HG03378 (cell line): ENCODE results near the gene RPS21.
"Not testable (repeated sequence)": the region's sequence is repeated elsewhere in the genome, so short reads cannot be mapped to it uniquely, and the experiment has no call there.

Experiments used
- ATAC-seq: cut with Tn5 transposase; IDR thresholded peaks from one replicate; pipeline ENCODE4 v1.9.1; 2021; ENCODE audit warnings: mild to moderate bottlenecking, moderate library complexity; ENCODE audit not compliant: unreplicated experiment

RPS21 gene

DNA sequence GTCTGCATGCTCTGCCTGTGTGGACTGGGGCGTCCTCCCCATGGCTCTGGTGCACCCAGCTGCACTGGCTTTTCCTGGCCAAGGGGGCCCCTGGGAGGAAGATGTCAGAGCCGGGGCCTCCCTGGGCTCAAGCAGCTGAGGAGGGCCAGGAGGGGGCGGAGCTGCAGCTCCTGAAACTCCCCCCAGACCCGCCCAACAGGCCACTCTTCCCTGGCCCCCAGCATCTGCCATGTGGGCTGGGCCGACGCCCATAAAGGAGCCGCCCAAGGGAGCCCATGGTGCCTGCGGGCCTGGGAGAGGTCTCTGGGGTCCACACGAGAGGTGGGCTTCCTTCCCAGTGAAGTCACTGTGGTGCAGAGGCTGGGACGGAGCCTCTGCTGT, 36.4 kb downstream of the RPS21 start:
- ATAC-seq = no peak

DNA sequence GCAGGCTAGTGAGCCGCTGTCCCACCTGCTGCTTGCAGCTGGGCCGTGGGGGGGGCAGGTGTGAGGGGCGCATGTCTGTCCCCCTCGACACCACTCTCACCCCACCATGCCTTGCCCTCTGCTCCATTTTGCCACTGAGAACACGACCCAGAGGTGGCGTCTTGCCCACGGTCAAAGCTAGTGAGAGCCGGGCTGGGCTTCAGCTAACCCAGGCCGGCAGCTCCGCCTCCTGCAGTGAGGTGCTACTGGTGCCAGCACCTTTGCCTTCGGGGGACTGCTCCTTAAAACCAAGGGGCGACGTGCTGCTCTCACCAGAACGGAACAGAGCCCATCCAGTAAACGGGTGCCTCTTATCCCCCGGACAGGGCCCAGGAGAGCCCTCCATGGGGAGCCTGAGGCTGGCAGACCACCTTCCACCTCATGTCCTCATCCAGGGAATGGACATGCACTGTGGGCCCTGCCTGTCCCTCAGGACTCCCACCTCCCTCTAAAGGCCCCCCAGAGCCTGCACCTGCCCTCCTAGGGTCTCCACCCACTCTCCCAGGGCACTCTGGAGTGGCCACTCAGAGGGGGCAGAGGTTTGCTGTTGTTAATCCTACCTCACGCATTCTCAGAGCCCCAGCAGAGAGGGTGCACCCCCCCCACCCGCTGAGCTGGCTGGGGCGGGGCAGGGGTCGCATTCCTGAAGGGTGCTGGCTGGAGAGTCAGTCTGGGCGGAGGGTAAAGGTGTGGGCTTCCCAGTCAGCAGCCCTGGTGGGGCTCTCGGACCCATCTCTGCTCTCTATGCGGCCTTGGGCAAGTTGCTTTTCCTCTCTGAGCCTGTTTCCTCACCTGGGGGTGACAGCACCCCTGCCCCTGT, 37.6 kb downstream of the RPS21 start:
- no peak for ATAC-seq

DNA sequence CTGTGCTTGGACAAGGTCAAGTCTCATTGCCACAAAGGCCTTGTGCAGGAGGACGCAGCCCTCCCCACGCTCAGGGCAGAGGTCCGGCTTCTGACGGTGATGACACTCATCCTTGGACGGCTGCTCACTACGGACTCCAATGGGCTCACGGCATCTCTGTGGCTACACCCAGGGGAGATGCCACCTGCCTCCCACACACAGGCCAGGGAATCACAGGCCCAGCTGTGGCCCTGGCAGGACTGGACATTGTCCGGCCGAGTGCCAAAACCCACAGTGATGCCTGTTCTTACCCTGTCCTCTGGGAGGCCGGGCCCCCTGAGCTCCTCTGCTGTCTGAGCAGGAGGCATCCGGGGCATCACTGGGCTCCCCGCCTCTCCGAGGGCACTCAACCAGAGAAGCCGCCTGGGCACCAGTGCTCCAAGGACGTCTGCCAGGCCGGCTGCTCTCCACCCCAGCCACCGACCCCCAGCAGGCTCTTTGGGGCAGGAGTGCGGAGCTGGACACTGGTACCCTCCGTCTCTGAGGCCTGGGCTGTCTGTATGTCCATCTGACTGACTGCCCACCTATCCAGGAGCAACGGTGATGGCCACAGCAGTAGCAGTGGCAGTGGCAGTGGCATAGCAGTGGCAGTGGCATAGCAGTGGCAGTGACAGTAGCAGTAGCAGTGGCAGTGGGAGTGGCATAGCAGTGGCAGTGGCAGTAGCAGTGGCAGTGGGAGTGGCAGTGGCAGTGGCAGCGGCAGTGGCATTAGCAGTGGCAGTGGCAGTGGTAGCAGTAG, 38.6 kb downstream of the RPS21 start:
- no peak for ATAC-seq

DNA sequence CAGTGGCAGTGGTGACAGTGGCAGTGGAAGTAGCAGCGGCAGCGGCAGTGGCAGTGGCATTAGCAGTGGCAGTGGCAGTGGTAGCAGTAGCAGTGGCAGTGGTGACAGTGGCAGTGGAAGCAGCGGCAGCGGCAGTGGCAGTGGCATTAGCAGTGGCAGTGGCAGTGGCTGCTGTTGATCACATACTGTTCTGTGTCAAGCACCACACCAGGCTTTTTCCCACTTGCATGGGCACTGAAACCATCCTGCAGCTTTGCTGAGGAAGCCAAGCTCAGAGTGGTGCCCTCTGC, 39.1 kb downstream of the RPS21 start:
- ATAC-seq = not testable (repeated sequence)

DNA sequence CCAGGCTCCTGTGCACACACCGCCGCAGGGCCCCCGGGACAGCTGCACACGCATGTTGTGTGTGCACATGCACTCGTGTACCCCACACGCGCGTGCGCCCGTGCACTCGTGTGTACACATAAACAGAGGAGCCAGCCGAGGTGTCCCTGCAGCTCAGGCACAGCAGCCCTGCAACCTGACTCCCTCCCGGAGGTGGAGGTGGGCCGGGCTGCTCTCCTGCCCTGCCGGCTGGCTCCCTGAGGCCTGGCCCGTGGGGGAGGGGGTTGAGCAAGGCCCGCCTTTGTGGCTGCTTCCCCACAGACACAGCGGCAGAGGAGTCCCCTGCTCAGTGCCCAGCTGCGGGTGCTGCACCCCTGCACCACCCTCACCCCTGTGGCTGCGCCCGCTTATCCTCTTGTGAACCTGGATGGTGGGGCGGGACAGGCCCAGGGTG, 39.8 kb downstream of the RPS21 start:
- ATAC-seq = no peak

DNA sequence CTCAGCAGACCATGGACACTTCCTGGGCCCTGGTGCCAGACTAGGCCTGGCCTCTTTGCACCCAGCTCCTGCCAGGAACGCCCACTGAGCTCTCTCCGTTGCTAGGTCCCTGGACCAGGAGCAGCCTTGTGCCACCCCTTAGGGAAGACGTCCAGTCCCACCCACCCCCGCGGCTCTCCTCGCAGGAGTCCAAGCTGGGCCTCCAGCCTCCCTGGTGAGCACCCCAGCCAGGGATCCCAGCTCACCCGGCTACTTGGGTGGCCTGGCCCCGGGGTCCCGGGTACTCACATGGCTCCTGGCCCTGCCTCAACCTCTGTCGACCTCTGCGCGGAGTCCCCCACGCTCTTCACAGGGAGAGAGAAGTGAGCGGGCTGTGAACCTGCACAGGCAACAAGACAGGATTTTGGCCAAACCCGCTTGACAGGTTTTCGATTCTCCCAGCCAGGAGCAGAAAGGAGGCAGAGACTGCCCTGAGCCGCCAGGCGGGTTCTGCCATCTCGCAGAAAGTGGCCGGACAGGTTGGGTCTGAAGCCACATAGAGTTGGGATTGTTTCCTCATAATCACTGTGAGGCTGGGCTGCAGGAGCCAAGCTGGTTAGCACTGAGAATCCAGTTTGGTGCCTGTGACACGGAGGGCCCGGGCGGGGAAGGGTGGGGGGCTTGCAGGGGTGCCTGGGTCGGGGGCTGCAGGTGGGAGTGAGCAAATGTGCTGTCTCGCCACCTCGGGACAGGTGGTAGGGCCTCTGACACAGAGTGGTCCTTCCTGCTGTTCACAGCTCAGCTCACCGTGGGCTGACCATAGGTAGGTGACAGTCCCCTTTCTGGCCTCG, 40.5 kb downstream of the RPS21 start, which contains the start of gene RBBP8NL:
Gene RBBP8NL, minus strand, starts transcription at position 368 of the 830 bp plus-strand sequence. CDS start 7,892 bp downstream, outside the sequence.
- ATAC-seq = no peak

DNA sequence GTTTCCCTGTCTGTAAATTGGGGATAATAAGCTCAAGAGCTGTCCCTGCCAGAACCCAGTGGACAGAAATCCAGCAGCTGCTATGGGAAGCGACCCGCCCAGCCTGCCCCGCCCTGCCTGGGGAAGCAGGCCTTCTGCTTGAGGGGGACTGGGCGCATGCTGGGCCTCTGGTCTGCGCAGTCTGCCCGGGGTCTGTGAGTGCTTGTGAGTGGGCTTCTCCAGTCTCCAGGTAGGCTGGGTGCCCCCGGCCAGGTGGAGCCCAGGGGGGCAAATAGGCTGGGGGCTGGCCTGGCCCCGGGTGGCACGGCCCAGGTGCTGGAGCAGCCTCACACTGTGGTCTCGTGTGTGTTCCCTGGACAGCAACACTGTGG, 41.1 kb downstream of the RPS21 start:
- ATAC-seq = no peak

DNA sequence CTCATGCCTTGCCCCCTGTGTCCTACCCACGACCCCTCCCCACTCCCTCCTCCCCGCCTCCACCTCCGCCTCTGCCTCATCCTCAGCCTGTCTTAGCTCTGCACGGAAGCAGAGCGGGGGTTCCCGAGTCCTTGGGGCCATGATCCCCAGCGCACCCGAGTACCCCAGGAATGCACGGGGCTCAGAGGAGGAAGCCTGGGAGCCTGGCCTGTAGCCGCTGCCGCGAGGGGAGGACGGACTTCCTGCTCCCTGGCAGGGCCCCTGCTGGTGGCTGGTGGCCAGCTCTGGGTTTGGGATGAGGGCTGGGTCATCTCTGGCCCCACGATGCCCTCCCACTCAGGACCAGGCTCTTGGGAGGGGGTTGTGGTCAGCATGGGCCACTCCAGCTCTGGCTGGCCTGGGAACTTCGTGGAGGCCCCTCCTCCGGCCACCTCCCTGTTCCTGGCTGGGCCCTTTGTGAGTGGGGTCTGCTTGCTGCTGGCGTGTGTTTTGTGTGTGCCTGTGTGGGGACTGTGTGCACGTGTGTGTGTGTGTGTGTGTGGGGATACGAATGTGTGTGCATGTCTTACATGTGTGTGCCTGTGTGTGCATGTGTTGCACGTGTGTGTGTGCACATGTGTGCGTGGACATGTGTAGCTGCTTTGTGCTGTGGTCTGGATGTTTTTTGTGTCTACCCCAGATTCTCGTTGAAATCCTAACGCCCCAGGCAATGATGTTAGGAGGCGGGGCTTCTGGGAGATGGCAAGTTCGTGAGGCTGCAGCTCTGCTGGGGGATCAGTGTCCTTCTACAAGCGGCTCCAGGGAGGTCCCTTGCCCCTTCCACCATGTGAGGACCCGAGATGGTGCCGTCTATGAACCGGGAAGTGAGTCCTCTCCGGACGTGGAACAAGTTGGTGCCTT, 41.7 kb downstream of the RPS21 start:
- no peak for ATAC-seq

DNA sequence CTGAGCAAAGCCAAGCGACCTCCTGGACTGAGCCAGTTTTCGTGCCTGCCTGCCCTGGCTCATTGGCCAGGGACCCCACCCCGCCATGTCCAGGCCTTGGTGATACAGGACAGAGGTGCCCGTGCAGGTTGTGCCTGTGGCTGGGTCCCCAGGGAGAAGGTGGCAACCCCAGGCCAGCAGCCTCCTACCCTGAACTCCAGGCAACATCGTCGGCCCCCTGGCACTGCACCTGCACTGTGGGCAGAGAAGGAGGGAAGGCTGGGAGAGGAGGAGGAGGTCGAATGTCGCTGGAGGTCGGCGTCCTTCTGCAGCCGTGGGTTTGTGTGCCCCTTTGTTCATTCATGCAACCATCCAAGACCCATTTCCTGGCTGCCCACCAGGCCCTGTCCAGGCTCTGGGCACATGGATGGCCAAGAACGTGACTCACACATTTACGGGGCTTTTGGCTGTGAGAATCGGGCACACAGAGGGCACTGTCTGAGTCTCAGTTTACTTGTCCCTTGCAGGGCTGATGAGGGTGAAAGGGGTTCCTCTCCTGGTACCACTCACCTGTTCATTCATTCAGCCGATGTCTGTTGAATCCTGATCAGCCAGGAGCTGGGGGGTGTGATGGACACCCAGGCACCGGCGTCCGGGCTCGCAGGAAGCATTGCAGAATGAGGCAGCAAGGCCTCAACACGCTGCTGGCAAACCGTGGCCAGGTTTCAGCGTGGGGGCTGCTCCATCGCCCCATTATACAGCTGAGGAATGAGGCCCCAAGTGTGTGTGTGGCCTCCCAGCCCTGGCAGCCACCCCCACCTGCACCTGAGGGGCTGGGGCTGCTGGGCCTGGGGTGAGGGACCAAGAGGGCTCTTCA, 42.8 kb downstream of the RPS21 start:
- ATAC-seq = no peak

DNA sequence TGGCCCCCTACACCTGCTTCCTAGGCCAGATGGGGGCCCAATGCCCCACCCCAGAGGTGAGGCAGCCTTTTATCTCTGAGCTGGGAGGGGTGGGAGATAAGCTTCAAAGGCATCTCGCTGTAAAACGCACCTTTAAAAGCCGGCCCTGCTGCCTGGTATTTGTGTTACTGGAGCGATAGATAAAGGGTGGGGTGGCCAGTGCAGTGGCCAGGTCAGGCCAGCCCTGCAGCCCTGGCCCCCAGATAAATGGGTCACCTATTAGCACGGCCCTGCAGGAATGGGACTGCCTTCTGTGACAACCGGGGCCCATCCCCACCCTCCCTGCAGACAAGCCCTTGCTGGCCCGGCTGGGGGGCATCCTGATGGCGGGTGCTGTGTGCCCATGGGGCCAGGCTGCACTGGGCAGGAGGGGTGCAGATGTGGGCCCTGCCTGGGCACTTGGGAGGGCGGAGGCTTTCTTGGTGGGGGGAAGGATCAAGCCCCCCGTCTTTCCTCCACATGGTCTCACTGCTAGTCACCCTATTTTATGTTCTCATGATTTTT, 43.5 kb downstream of the RPS21 start:
- no peak for ATAC-seq

DNA sequence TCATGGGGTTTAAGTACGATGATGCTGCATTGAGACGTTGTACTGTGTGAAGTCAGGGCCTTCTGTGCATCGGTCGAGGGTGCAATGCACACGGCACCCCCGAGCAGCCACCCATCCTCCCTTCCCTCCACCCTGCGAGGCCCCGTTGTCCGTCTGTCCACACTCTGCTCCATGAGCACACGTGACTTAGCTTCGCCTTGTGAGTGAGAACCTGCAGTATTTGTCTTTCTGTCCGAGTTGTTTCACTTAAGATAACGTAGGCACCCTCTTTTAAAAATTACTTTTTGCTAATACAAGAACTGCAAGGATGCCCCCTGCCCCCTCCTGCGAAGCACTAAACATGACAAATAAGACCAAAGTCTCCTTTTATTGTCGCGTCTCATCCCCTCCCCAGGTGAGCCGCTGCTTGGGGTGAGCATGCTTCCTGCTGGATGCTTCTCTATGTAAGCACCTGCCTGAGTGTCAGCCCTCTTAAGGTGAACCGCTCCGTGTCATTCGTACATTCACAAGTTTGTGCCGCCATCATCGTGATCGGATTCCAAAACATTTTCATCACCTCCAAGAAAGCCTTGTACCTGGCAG, 44.1 kb downstream of the RPS21 start:
- ATAC-seq = no peak

DNA sequence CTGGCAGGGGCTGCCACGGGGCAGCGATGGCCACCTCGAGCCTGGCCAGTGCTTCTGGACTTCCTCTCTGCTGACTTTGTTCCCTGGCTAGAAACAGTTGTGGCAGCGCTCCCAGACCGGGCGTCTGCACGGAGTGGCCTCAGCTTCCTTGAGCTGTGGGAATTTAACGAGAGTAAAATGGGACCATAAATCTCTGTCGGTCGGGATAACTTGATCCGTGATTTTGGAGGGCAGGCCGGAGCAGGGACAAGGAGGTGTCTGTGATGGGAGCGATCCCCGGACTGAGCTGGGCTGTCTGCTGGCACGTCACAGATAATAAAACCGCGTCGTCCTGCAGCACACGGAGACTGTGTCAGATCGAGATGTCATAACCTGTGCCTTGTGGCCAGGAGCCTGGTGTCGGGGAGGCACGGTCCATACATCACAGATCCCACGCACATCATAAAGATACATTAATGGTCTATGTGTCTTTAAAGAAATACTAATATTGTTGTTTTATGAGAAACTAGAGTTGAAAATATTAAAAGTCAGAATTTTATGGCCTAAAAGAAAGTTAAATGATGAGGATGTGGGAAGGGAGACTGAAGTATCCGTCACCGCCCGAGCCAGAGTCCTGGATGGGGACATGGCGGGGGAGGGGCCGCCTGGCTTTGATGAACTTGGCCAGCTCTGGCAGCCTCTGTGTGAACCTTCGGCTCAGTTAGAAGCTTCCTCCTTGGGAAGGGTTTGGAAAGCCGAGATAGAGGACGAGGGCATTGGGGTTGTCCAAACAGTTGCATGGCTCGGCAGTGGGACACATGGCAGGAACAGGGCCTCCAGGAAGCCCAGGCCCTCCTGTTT, 47.0 kb downstream of the RPS21 start:
- ATAC-seq = no peak

DNA sequence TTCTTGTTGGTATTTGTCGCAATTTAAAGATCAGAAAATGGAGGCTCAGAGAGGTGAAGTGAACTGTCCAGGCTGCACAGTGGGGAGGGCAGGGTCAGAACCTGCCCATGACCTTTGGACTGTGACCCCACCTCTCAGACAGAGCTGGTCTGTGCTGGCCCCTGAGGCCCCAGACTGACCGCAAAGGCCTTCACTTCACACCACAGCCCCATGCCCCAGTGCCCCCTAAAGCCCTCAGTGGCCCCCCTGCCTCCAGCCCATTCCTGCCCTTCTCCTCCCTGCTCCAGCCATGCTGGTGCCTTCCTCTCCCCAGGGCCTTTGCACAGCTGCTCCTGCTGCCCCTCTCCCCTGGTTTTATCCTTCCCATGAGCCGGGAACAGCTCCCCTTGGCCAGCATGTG, 49.8 kb downstream of the RPS21 start:
- ATAC-seq = no peak

DNA sequence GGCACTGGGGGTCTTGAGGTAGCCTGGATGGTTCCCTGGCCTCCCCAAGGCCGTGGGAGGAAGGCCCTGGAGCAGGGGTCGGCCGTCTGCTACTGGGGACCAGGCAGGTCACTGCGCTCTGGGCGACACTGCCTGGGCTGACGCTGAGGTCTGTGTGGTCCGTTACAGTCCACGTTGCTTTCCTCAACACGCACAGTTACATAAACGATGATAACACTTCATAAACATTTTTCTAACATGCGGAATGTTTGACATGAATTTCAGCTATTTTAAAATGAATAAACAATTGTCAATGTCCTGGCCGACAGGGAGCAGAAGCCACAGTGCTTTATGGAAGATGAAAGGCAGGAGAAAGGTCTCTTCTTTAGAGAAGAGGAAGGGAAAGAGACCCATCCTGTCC, 50.6 kb downstream of the RPS21 start:
- ATAC-seq = no peak

DNA sequence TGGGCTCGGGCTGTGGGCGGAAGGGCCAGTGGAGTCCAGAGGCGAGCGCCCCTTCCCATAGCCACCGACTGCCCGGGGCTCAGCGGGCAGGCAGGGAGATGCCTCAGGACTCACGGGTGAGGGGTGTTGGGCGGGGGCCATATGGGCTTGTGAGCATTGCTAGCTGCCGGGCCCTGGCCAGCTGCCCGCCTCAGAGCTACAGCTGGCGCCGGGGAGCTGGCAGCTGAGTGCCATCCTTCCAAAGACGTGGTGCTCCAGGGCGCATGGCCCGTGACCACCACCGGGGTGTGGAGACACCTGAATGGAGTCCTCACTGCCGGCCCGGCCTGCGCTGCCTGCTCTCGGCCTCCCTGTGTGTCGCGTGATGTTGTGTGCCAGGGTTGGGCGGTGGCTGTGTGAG, 51.0 kb downstream of the RPS21 start:
- no peak for ATAC-seq
